Liver (tissue), 9 donors: ENCODE data around the gene COL7A1. TPM values are rescaled to one million over a fixed set of nuclear protein-coding genes. Genes with fewer than 3 reads are reported as not detected.

Experiments used
- DNase-seq: peaks from one replicate; pipeline ENCODE4 v3.0.0-alpha.2; 2017; ENCODE audit warnings: low spot score
- H3K27ac ChIP-seq, 2 donors: one replicate each; pipeline ENCODE4 v1.7.0; 2013; ENCODE audit warnings: inconsistent platforms in 2 of 2, low read length in 2 of 2, control low read depth in 1 of 2, low read depth in 1 of 2, mild to moderate bottlenecking in 1 of 2
- H3K27me3 ChIP-seq, 4 donors: one replicate each; pipeline versions ENCODE4 v1.6.1 to v1.7.0; 2013; ENCODE audit warnings: low read length in 3 of 4, inconsistent platforms in 1 of 4, mild to moderate bottlenecking in 1 of 4, moderate library complexity in 1 of 4; ENCODE audit not compliant: control insufficient read depth in 4 of 4, insufficient read depth in 4 of 4
- H3K36me3 ChIP-seq, 4 donors: one replicate each; pipeline versions ENCODE4 v1.6.1 to v1.7.0; 2013; ENCODE audit warnings: low read length in 3 of 4, mild to moderate bottlenecking in 3 of 4, low read depth in 1 of 4, moderate library complexity in 1 of 4; ENCODE audit not compliant: control insufficient read depth in 4 of 4, insufficient read depth in 3 of 4
- H3K4me1 ChIP-seq, 4 donors: one replicate each; pipeline versions ENCODE4 v1.6.1 to v1.7.0; 2013; ENCODE audit warnings: low read length in 3 of 4, mild to moderate bottlenecking in 3 of 4, moderate library complexity in 1 of 4; ENCODE audit not compliant: control insufficient read depth in 4 of 4, insufficient read depth in 4 of 4
- H3K4me3 ChIP-seq, 3 donors: one replicate each; pipeline versions ENCODE4 v1.6.1 to v1.7.0; 2013; ENCODE audit warnings: low read length in 3 of 3, control low read depth in 1 of 3, low read depth in 1 of 3, mild to moderate bottlenecking in 1 of 3
- H3K9ac ChIP-seq, 2 donors: one replicate each; pipeline ENCODE4 v1.7.0; 2013; ENCODE audit warnings: low read length in 2 of 2, mild to moderate bottlenecking in 2 of 2, moderate library complexity in 2 of 2, control low read depth in 1 of 2, low read depth in 1 of 2
- H3K9me3 ChIP-seq, 4 donors: one replicate each; pipeline versions ENCODE4 v1.6.1 to v1.7.0; 2013; ENCODE audit warnings: low read length in 3 of 4; ENCODE audit not compliant: control insufficient read depth in 4 of 4
- EGR1 ChIP-seq, 2 donors: IDR thresholded peaks; 2 replicates each; pipeline ENCODE4 v1.6.1; 2016 to 2018; ENCODE audit warnings: antibody characterized with exemption in 2 of 2, low read depth in 2 of 2
- FOXA1 ChIP-seq: IDR thresholded peaks from 2 replicates; pipeline ENCODE4 v1.6.1; 2016; ENCODE audit warnings: antibody characterized with exemption
- FOXA2 ChIP-seq: IDR thresholded peaks from 2 replicates; pipeline ENCODE4 v1.6.1; 2016; ENCODE audit warnings: antibody characterized with exemption
- GABPA ChIP-seq, 2 donors: IDR thresholded peaks in 1 of 2; conservative IDR thresholded peaks in 1 of 2; 2 replicates each; pipeline ENCODE4 v1.6.1; 2016; ENCODE audit warnings: antibody characterized with exemption in 2 of 2, mild to moderate bottlenecking in 1 of 2, moderate library complexity in 1 of 2
- HNF4A ChIP-seq, 2 donors: conservative IDR thresholded peaks; 2 replicates each; pipeline ENCODE4 v1.6.1; 2016; ENCODE audit warnings: antibody characterized with exemption in 2 of 2, mild to moderate bottlenecking in 2 of 2
- HNF4G ChIP-seq: IDR thresholded peaks from 2 replicates; pipeline ENCODE4 v1.6.1; 2016; ENCODE audit warnings: antibody characterized with exemption
- JUND ChIP-seq, 2 donors: IDR thresholded peaks; 2 replicates each; pipeline ENCODE4 v1.6.1; 2016; ENCODE audit warnings: antibody characterized with exemption in 2 of 2
- NR2F2 ChIP-seq: IDR thresholded peaks from 2 replicates; pipeline ENCODE4 v1.6.1; 2016; ENCODE audit warnings: antibody characterized with exemption
- RAD21 ChIP-seq, 2 donors: IDR thresholded peaks; 2 replicates each; pipeline ENCODE4 v1.6.1; 2016; ENCODE audit warnings: antibody characterized with exemption in 2 of 2, mild to moderate bottlenecking in 2 of 2
- RXRA ChIP-seq, 2 donors: IDR thresholded peaks; 2 replicates each; pipeline ENCODE4 v1.6.1; 2017 to 2018; ENCODE audit warnings: antibody characterized with exemption in 2 of 2, mild to moderate bottlenecking in 1 of 2
- SP1 ChIP-seq: IDR thresholded peaks from 2 replicates; pipeline ENCODE4 v1.6.1; 2018; ENCODE audit warnings: antibody characterized with exemption, mild to moderate bottlenecking
- TAF1 ChIP-seq: conservative IDR thresholded peaks from 2 replicates; pipeline ENCODE4 v1.6.1; 2016; ENCODE audit warnings: antibody characterized with exemption, mild to moderate bottlenecking
- YY1 ChIP-seq: IDR thresholded peaks from 2 replicates; pipeline ENCODE4 v1.6.1; 2016; ENCODE audit warnings: antibody characterized with exemption, mild to moderate bottlenecking
- whole genome bisulfite sequencing: extraction: QIAGEN DNeasy Blood & Tissue Kit; methylation state at CpG from one replicate; pipeline ENCODE4 v1.1.7; 2013; 5-methylcytosine and 5-hydroxymethylcytosine counted together
- polyA plus RNA-seq, 2 donors: library from polyadenylated mRNA; stranded (reverse) in 1 of 2; unstranded in 1 of 2; fragments of 200-250 nt in 1 of 2; fragments of >200 nt in 1 of 2; fragmentation: Nextera tagmentation in 1 of 2; extraction: Ambion mirVana in 1 of 2; gene quantifications; one replicate each; pipeline versions ENCODE4 v1.2.1 to v1.2.3, GENCODE V29; 2013 to 2015
- total RNA-seq, 2 donors: library from RNA; depleted of rRNA; stranded (reverse); fragments of >200 nt; gene quantifications; one replicate each; pipeline ENCODE4 v1.2.3, GENCODE V29; 2014
- TF ChIP-seq, protein P1 (sequence below): IDR thresholded peaks from 2 replicates; pipeline ENCODE4 v1.6.1; 2016; ENCODE audit warnings: antibody characterized with exemption, mild to moderate bottlenecking
- TF ChIP-seq, protein P2 (sequence below): IDR thresholded peaks from 2 replicates; pipeline ENCODE4 v1.6.1; 2016; ENCODE audit warnings: antibody characterized with exemption
- TF ChIP-seq, protein P3 (sequence below): IDR thresholded peaks from 2 replicates; pipeline ENCODE4 v1.6.1; 2016; ENCODE audit warnings: antibody characterized with exemption
- TF ChIP-seq, protein P4 (sequence below): IDR thresholded peaks from 2 replicates; pipeline ENCODE4 v1.6.1; 2016; ENCODE audit warnings: antibody characterized with exemption
- TF ChIP-seq, protein P5 (sequence below): fragments of 150-350 bp; IDR thresholded peaks from 2 replicates; pipeline ENCODE4 v1.5.1; 2017; ENCODE audit warnings: improper control_type of control experiment, low read depth, low read length; ENCODE audit not compliant: missing input control
- donor health status: healthy.
- donor health status: healthy.
- donor health status: healthy.
- donor health status: healthy.
- donor health status: healthy.

COL7A1 gene
- total and polyA plus RNA-seq, 4 donors, result 0.24 to 0.84 (median 0.40) TPM

DNA sequence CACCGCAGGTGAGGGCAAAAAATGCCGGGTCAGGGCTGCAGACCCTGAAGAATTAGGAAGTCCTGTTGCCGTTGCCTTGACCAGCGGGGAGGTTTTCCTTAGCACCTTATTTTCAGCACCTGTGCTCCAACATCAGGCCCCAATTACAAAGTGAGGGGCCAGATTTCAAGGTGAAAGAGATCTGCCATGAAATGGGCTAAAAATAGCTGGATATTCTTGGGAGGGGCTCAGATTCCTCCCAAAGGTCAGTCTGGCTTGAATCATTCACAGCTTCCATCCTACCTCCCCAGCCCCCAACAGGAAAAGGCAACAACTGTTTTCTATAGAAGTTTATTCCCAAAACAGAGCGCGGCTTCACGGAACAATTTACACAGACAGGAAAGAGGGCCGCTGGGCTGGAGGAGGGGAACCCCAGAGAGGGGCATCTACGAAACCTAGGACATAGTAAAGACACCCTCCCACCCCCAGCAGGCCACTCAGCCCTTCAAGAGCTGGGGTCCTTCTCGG lies 41.1 kb upstream of the COL7A1 start (continued):
- no peak for TF ChIP-seq SP1

DNA sequence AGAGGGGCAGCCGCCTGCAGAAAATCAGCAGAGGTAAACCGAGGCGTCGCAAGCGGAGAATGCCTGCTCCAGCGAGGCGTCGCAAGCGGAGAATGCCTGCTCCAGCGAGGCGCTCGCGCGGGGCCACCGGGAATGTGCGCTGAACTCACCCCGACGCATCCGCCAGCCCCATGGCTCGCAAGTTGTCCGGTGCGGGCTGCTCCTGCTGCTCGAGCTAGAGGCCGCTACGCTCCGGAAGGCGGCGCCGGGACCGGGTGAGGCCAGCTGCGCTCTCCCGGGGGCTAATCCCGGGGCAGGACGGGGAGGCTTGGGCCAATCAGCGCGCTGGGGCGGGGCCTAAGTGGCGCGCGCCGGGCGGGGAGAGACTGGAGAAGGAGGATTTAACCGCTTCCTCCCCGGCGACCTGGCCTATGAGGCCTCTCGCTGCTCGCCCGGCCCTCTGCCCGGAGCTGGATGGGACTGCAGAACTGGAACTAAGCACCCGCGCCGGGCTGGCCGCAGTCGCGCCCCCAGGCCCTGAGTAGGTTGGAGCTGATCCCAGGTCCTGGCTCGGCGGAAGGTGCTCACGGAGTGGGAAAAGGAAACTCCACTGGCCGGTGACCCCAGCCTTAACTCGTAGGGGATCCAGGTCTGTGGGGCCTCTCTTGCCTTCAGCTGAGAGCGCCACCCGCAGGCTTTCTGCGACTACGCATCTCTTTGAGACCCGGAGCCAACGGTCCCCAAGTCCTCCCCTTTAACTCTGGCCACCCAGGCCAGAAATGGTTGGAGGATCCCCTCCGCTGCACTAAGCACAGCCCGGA lies 40.3 kb upstream of the COL7A1 start, which contains the start of gene SLC26A6:
TSS of gene SLC26A6 (minus strand) at position 240 of the 800 bp plus-strand sequence. CDS start at position 172, 68 bp downstream.
- DNase-seq, result peak; percentile 96
- WGBS, result 1% methylated on average over 68 of the region's 68 CpGs

More for the DNA sequence above, 40.3 kb upstream of the COL7A1 start, which contains the start of gene SLC26A6:
- H3K4me1 ChIP-seq, result peaks cover 5 to 28% (median 16%) of the 10 kb centered on the region in 4 donors
- H3K36me3 ChIP-seq, result peaks cover 0 to 9% (median 2%) of the 10 kb centered on the region in 4 donors
- H3K27me3 ChIP-seq, result no peaks in the 10 kb centered on the region
- H3K9me3 ChIP-seq, result no peaks in the 10 kb centered on the region
- peak within 1 kb of the TSS; percentile 53 to 71 for H3K27ac ChIP-seq
- peak within 1 kb of the TSS; percentile 74 to 84 (median 74) for H3K4me3 ChIP-seq
- H3K9ac ChIP-seq, result peak within 1 kb of the TSS; percentile 42 to 83
- TF ChIP-seq EGR1 (IDR thresholded peaks at IDR 0.05; ENCODE audit: low read depth in 2 of 2) (no peak), RXRA (IDR thresholded peaks at IDR 0.05) (no peak), HNF4G (no peak), FOXA1 (no peak), JUND (IDR thresholded peaks at IDR 0.05) (no peak), SP1 (peak; percentile 81), TAF1 (no peak), HNF4A (conservative IDR thresholded peaks at IDR 0.05) (no peak), RAD21 (IDR thresholded peaks at IDR 0.05) (peak in 1 of 2 donors; percentile 55), GABPA (IDR thresholded peaks at IDR 0.05 in 1 of 2, conservative IDR thresholded peaks at IDR 0.05 in 1 of 2) (peak in 1 of 2 donors; percentile 69), NR2F2 (peak; percentile 28), YY1 (no peak), FOXA2 (no peak)
- TF ChIP-seq, protein P1, sequence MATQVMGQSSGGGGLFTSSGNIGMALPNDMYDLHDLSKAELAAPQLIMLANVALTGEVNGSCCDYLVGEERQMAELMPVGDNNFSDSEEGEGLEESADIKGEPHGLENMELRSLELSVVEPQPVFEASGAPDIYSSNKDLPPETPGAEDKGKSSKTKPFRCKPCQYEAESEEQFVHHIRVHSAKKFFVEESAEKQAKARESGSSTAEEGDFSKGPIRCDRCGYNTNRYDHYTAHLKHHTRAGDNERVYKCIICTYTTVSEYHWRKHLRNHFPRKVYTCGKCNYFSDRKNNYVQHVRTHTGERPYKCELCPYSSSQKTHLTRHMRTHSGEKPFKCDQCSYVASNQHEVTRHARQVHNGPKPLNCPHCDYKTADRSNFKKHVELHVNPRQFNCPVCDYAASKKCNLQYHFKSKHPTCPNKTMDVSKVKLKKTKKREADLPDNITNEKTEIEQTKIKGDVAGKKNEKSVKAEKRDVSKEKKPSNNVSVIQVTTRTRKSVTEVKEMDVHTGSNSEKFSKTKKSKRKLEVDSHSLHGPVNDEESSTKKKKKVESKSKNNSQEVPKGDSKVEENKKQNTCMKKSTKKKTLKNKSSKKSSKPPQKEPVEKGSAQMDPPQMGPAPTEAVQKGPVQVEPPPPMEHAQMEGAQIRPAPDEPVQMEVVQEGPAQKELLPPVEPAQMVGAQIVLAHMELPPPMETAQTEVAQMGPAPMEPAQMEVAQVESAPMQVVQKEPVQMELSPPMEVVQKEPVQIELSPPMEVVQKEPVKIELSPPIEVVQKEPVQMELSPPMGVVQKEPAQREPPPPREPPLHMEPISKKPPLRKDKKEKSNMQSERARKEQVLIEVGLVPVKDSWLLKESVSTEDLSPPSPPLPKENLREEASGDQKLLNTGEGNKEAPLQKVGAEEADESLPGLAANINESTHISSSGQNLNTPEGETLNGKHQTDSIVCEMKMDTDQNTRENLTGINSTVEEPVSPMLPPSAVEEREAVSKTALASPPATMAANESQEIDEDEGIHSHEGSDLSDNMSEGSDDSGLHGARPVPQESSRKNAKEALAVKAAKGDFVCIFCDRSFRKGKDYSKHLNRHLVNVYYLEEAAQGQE, result peak; percentile 57
- TF ChIP-seq, protein P2, sequence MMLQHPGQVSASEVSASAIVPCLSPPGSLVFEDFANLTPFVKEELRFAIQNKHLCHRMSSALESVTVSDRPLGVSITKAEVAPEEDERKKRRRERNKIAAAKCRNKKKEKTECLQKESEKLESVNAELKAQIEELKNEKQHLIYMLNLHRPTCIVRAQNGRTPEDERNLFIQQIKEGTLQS, result no peak
- TF ChIP-seq, protein P3, sequence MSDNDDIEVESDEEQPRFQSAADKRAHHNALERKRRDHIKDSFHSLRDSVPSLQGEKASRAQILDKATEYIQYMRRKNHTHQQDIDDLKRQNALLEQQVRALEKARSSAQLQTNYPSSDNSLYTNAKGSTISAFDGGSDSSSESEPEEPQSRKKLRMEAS, result no peak
- TF ChIP-seq, protein P4, sequence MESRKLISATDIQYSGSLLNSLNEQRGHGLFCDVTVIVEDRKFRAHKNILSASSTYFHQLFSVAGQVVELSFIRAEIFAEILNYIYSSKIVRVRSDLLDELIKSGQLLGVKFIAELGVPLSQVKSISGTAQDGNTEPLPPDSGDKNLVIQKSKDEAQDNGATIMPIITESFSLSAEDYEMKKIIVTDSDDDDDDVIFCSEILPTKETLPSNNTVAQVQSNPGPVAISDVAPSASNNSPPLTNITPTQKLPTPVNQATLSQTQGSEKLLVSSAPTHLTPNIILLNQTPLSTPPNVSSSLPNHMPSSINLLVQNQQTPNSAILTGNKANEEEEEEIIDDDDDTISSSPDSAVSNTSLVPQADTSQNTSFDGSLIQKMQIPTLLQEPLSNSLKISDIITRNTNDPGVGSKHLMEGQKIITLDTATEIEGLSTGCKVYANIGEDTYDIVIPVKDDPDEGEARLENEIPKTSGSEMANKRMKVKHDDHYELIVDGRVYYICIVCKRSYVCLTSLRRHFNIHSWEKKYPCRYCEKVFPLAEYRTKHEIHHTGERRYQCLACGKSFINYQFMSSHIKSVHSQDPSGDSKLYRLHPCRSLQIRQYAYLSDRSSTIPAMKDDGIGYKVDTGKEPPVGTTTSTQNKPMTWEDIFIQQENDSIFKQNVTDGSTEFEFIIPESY, result no peak
- TF ChIP-seq, protein P5, sequence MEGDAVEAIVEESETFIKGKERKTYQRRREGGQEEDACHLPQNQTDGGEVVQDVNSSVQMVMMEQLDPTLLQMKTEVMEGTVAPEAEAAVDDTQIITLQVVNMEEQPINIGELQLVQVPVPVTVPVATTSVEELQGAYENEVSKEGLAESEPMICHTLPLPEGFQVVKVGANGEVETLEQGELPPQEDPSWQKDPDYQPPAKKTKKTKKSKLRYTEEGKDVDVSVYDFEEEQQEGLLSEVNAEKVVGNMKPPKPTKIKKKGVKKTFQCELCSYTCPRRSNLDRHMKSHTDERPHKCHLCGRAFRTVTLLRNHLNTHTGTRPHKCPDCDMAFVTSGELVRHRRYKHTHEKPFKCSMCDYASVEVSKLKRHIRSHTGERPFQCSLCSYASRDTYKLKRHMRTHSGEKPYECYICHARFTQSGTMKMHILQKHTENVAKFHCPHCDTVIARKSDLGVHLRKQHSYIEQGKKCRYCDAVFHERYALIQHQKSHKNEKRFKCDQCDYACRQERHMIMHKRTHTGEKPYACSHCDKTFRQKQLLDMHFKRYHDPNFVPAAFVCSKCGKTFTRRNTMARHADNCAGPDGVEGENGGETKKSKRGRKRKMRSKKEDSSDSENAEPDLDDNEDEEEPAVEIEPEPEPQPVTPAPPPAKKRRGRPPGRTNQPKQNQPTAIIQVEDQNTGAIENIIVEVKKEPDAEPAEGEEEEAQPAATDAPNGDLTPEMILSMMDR, result peak; percentile 39
